BJ (cell line): Measurements from ENCODE around the gene RADIL. TPM values are rescaled to one million over a fixed set of nuclear protein-coding genes. Genes with fewer than 3 reads are reported as not detected.

Experiments used
- CTCF ChIA-PET: fragments of 350-600 bp; formaldehyde crosslinking; extraction: SDS; loops from one replicate; lab custom pipeline; 2021; ENCODE audit warnings: antibody characterized with exemption, inconsistent platforms; lab: Yijun Ruan, JAX
- POLR2A ChIA-PET: fragments of 300-600 bp; sonication (Branson Sonifier 250); formaldehyde crosslinking; extraction: SDS; loops from one replicate; lab custom pipeline; 2021; ENCODE audit warnings: antibody characterized with exemption; lab: Charles Lee
- DNase-seq: peaks from one replicate; pipeline ENCODE4 v3.0.0-alpha.2; 2011; ENCODE audit warnings: low read depth
- H3K27me3 ChIP-seq: 2 replicates; pipeline ENCODE4 v1.6.0; 2011; ENCODE audit warnings: low read length; ENCODE audit not compliant: control insufficient read depth, insufficient read depth
- H3K36me3 ChIP-seq: 2 replicates; pipeline ENCODE4 v1.5.1; 2011; ENCODE audit warnings: low read length; ENCODE audit not compliant: control insufficient read depth, insufficient read depth
- H3K4me3 ChIP-seq: 2 replicates; pipeline ENCODE4 v1.5.1; 2011; ENCODE audit warnings: low read depth, mild to moderate bottlenecking, control low read depth, low read length
- CTCF ChIP-seq: IDR thresholded peaks from 2 replicates; pipeline ENCODE4 v1.5.1; 2011; ENCODE audit warnings: low read depth, mild to moderate bottlenecking, control low read depth, inconsistent platforms, low read length, moderate library complexity; ENCODE audit not compliant: insufficient read depth
- polyA plus RNA-seq: library from polyadenylated mRNA; depleted of rRNA; stranded (reverse); fragments of >200 nt; gene quantifications from 2 replicates; pipeline ENCODE4 v1.2.3, GENCODE V29; 2011

The RADIL gene
- polyA plus RNA-seq, 1 experiment: 1.2 TPM

- ChIA-PET POLR2A (no interaction called here), CTCF (interaction anchor here (1.0 kb wide), 1 partner anchor 11 kb away, joined by 3 read pairs; the partner anchor contains the start of gene RADIL)
- Histone ChIP-seq H3K27me3 (no peaks in the 10 kb centered on the region), H3K36me3 (no peaks in the 10 kb centered on the region), H3K4me3 (no peak overlapping the region)
- DNase-seq: no peak
- TF ChIP-seq CTCF: no peak
Observed at GRCh38 chr7:4871930-4872675, 11.4 kb downstream of the RADIL start.

GRCh38 chr7:4871056-4871680 is 12.3 kb downstream of the RADIL start:
- POLR2A ChIA-PET: no interaction called here
- Histone ChIP-seq H3K4me3 (no peak overlapping the region), H3K36me3 (no peaks in the 10 kb centered on the region), H3K27me3 (no peaks in the 10 kb centered on the region)
- TF ChIP-seq CTCF: no peak
- no peak for DNase-seq
- CTCF ChIA-PET: interaction anchor here (1.0 kb wide), 1 partner anchor 12 kb away, joined by 3 read pairs; the partner anchor contains the start of gene RADIL

GRCh38 chr7:4868493-4868892 is 15.0 kb downstream of the RADIL start:
- no peak for DNase-seq
- ChIA-PET POLR2A (no interaction called here), CTCF (interaction anchor here (0.6 kb wide), 1 partner anchor 272 kb away, joined by 3 read pairs; no protein-coding TSS in a partner anchor)
- no peak for TF ChIP-seq CTCF
- no peak overlapping the region for H3K4me3 ChIP-seq
- no peaks in the 10 kb centered on the region for H3K27me3 ChIP-seq
- H3K36me3 ChIP-seq: no peaks in the 10 kb centered on the region

- no peaks in the 10 kb centered on the region for H3K36me3 ChIP-seq
- 0 out of 2 replicates have a peak, but pooled peaks cover 1% of the 10 kb centered on the region for H3K27me3 ChIP-seq
- DNase-seq: no peak
- H3K4me3 ChIP-seq: no peak overlapping the region
- ChIA-PET CTCF (interaction anchor here (0.8 kb wide), 1 partner anchor 69 kb away, joined by 4 read pairs; no protein-coding TSS in a partner anchor), POLR2A (no interaction called here)
- TF ChIP-seq CTCF: no peak
Observed at GRCh38 chr7:4866528-4867496, 16.7 kb downstream of the RADIL start.
